ENCODE results near the gene KLC3. TPM values are rescaled to one million over a fixed set of nuclear protein-coding genes. Genes with fewer than 3 reads are reported as not detected.

Gene KLC3
- total RNA-seq, 2 donors from 2014 or later = 3.6 to 4.8 TPM

DNA sequence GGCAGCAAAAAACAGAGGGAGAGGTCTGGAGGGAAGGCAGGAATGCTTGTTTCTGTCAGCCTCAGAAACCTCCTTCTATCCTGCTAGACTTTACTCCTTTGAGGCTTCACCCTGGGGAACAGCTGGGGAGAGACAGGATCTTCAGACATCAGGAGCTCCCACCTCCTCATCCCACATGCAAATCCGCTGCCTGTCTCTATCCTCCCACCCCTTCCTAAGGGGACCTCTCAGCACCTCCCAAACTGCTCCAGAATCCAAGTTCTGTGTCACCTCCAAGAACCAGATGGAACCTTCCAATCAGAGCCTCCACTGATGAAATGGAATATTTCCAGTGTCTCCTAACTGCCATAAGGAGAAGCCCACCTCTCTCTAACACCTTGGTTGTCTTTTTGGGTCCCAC lies 39.6 kb downstream of the KLC3 start:
- peaks cover 5% of the 10 kb centered on the region for H3K36me3 ChIP-seq (ENCODE audit: control insufficient read depth, insufficient read depth, low read length)
- no peaks in the 10 kb centered on the region for H3K36me3 Mint-ChIP-seq (ENCODE audit: low read depth)
- H3K4me1 Mint-ChIP-seq = peaks cover 2% of the 10 kb centered on the region
- peaks cover 4% of the 10 kb centered on the region for H3K27me3 Mint-ChIP-seq (ENCODE audit: insufficient read depth)
- WGBS, 2 experiments (ENCODE audit: insufficient coverage in 1 of 2, insufficient read length in 1 of 2) = 94 to 100% methylated on average over 1 of the region's 1 CpG
- no peak overlapping the region for H3K27ac ChIP-seq (ENCODE audit: low read depth, low read length)
- H3K4me1 ChIP-seq (ENCODE audit: control insufficient read depth, insufficient read depth, low read length) = no peaks in the 10 kb centered on the region
- H3K27ac Mint-ChIP-seq = no peak overlapping the region
- no peak overlapping the region for H3K4me3 Mint-ChIP-seq
- H3K9ac ChIP-seq (ENCODE audit: extremely low read depth, low read length, poor library complexity, severe bottlenecking) = no peak overlapping the region
- no peak overlapping the region for H3K4me3 ChIP-seq (ENCODE audit: low read length)
- H3K9me3 ChIP-seq (ENCODE audit: control insufficient read depth, low read length) = no peaks in the 10 kb centered on the region
- DNase-seq = no peak
- TF ChIP-seq CTCF (conservative IDR thresholded peaks at IDR 0.05) = no peak
- H3K9me3 Mint-ChIP-seq = no peaks in the 10 kb centered on the region
- H3K27me3 ChIP-seq (ENCODE audit: control insufficient read depth, insufficient read depth, low read length, poor library complexity, severe bottlenecking) = no peaks in the 10 kb centered on the region

GRCh38 chr19:45382426-45382825 lies 41.9 kb downstream of the KLC3 start:
- WGBS, 2 experiments (ENCODE audit: insufficient coverage in 1 of 2, insufficient read length in 1 of 2) = 95 to 96% methylated on average over 25 to 29 of the region's 29 CpGs
- no peaks in the 10 kb centered on the region for H3K4me1 Mint-ChIP-seq
- H3K4me3 Mint-ChIP-seq = no peak overlapping the region
- H3K27ac Mint-ChIP-seq = no peak overlapping the region
- Histone ChIP-seq H3K4me1 (ENCODE audit: control insufficient read depth, insufficient read depth, low read length) (no peaks in the 10 kb centered on the region), H3K36me3 (ENCODE audit: control insufficient read depth, insufficient read depth, low read length) (peaks cover 5% of the 10 kb centered on the region), H3K27ac (ENCODE audit: low read depth, low read length) (no peak overlapping the region), H3K27me3 (ENCODE audit: control insufficient read depth, insufficient read depth, low read length, poor library complexity, severe bottlenecking) (no peaks in the 10 kb centered on the region), H3K4me3 (ENCODE audit: low read length) (no peak overlapping the region), H3K9me3 (ENCODE audit: control insufficient read depth, low read length) (no peaks in the 10 kb centered on the region), H3K9ac (ENCODE audit: extremely low read depth, low read length, poor library complexity, severe bottlenecking) (no peak overlapping the region)
- no peaks in the 10 kb centered on the region for H3K9me3 Mint-ChIP-seq
- no peak for TF ChIP-seq CTCF (conservative IDR thresholded peaks at IDR 0.05)
- H3K27me3 Mint-ChIP-seq (ENCODE audit: insufficient read depth) = peaks cover 27% of the 10 kb centered on the region
- DNase-seq = no peak
- H3K36me3 Mint-ChIP-seq (ENCODE audit: low read depth) = no peaks in the 10 kb centered on the region

- H3K9me3 Mint-ChIP-seq = no peaks in the 10 kb centered on the region
- H3K27me3 Mint-ChIP-seq (ENCODE audit: insufficient read depth) = peaks cover 30% of the 10 kb centered on the region
- no peaks in the 10 kb centered on the region for H3K4me1 Mint-ChIP-seq
- Histone ChIP-seq H3K36me3 (ENCODE audit: control insufficient read depth, insufficient read depth, low read length) (peaks cover 5% of the 10 kb centered on the region), H3K27me3 (ENCODE audit: control insufficient read depth, insufficient read depth, low read length, poor library complexity, severe bottlenecking) (no peaks in the 10 kb centered on the region), H3K4me3 (ENCODE audit: low read length) (no peak overlapping the region), H3K27ac (ENCODE audit: low read depth, low read length) (no peak overlapping the region), H3K9ac (ENCODE audit: extremely low read depth, low read length, poor library complexity, severe bottlenecking) (no peak overlapping the region), H3K9me3 (ENCODE audit: control insufficient read depth, low read length) (no peaks in the 10 kb centered on the region), H3K4me1 (ENCODE audit: control insufficient read depth, insufficient read depth, low read length) (no peaks in the 10 kb centered on the region)
- peak; percentile 75 for DNase-seq
- WGBS, 2 experiments (ENCODE audit: insufficient coverage in 1 of 2, insufficient read length in 1 of 2) = 96 to 97% methylated on average over 41 to 75 of the region's 75 CpGs
- peaks cover 5% of the 10 kb centered on the region for H3K36me3 Mint-ChIP-seq (ENCODE audit: low read depth)
- TF ChIP-seq CTCF (conservative IDR thresholded peaks at IDR 0.05) = peak; percentile 19
- no peak overlapping the region for H3K4me3 Mint-ChIP-seq
- H3K27ac Mint-ChIP-seq = no peak overlapping the region
Observed at GRCh38 chr19:45385392-45386221, 45.1 kb downstream of the KLC3 start.
